Caco-2 (cell line): Measurements from ENCODE around the gene FBXW9. TPM values are rescaled to one million over a fixed set of nuclear protein-coding genes. Genes with fewer than 3 reads are reported as not detected.

ENCODE experiments used
- BruUV-seq: library from RNA; stranded (reverse); fragments of 400-500 nt; replicated peaks from 2 replicates; lab custom pipeline; 2021; lab: Mats Ljungman, UMichigan
- CTCF ChIA-PET: fragments of 300-600 bp; sonication (Branson Sonifier 250); formaldehyde crosslinking; loops from one replicate; lab custom pipeline; 2022; ENCODE audit warnings: antibody characterized with exemption; lab: Charles Lee
- POLR2A ChIA-PET: fragments of 300-600 bp; sonication (Branson Sonifier 250); formaldehyde crosslinking; loops from one replicate; lab custom pipeline; 2022; ENCODE audit warnings: antibody characterized with exemption; lab: Charles Lee
- DNase-seq, 2 experiments: peaks; one replicate each; pipeline versions ENCODE4 v3.0.0 to v3.0.0-alpha.2; 2020 to 2022
- H3K27me3 ChIP-seq: replicated peaks from 2 replicates; pipeline ENCODE4 v1.6.0; 2011; ENCODE audit warnings: low read length; ENCODE audit not compliant: control insufficient read depth, insufficient read depth
- H3K36me3 ChIP-seq: 2 replicates; pipeline ENCODE4 v1.5.1; 2011; ENCODE audit warnings: low read length; ENCODE audit not compliant: control insufficient read depth, insufficient read depth
- H3K4me1 ChIP-seq: fragments of 250-450 bp; sonication (Bioruptor Pico); 2 replicates; pipeline ENCODE4 v1.5.1; 2020; ENCODE audit warnings: mild to moderate bottlenecking
- H3K4me3 ChIP-seq: 2 replicates; pipeline ENCODE4 v1.5.1; 2011; ENCODE audit warnings: low read depth, mild to moderate bottlenecking, control low read depth, low read length
- H3K9me3 ChIP-seq: fragments of 250-450 bp; sonication (Bioruptor Pico); 2 replicates; pipeline ENCODE4 v1.5.1; 2020; ENCODE audit warnings: mild to moderate bottlenecking, moderate library complexity
- H3K27ac Mint-ChIP-seq: one replicate; pipeline ENCODE4 v1.8.0; 2022; ENCODE audit warnings: mixed read lengths; ENCODE audit not compliant: unreplicated experiment
- H3K27me3 Mint-ChIP-seq: one replicate; pipeline ENCODE4 v1.8.0; 2022; ENCODE audit warnings: mixed read lengths; ENCODE audit not compliant: insufficient read depth, unreplicated experiment
- H3K36me3 Mint-ChIP-seq: one replicate; pipeline ENCODE4 v1.8.0; 2022; ENCODE audit warnings: mild to moderate bottlenecking, mixed read lengths; ENCODE audit not compliant: insufficient read depth, unreplicated experiment
- H3K4me1 Mint-ChIP-seq: one replicate; pipeline ENCODE4 v1.8.0; 2022; ENCODE audit warnings: low read depth, mixed read lengths; ENCODE audit not compliant: unreplicated experiment
- H3K4me3 Mint-ChIP-seq: one replicate; pipeline ENCODE4 v1.8.0; 2022; ENCODE audit warnings: mild to moderate bottlenecking, moderate library complexity, mixed read lengths; ENCODE audit not compliant: unreplicated experiment
- H3K9me3 Mint-ChIP-seq: one replicate; pipeline ENCODE4 v1.8.0; 2022; ENCODE audit warnings: mixed read lengths; ENCODE audit not compliant: unreplicated experiment
- intact Hi-C: fragments of 100-400 bp; cut with micrococcal nuclease; formaldehyde crosslinking; loops from one replicate; pipeline ENCODE4 v1.10.0; 2022; ENCODE audit not compliant: unreplicated experiment
- total RNA-seq: library from RNA; stranded (reverse); gene quantifications from 2 replicates; pipeline ENCODE4 v1.2.3, GENCODE V29; 2022
- TF ChIP-seq, protein P1 (sequence below), 2 experiments: fragments of 200-600 bp in 1 of 2; IDR thresholded peaks; 1 replicate in 1 of 2; 2 replicates in 1 of 2; pipeline versions ENCODE4 v1.5.1 to v1.8.0; 2011 to 2022; ENCODE audit warnings: antibody characterized with exemption in 1 of 2, control low read depth in 1 of 2, inconsistent platforms in 1 of 2, low read depth in 1 of 2, low read length in 1 of 2, mild to moderate bottlenecking in 1 of 2, moderate library complexity in 1 of 2; ENCODE audit not compliant: insufficient read depth in 1 of 2, severe bottlenecking in 1 of 2, unreplicated experiment in 1 of 2

Gene FBXW9
- total RNA-seq, 1 experiment from 2014 or later = 8.3 TPM

DNA sequence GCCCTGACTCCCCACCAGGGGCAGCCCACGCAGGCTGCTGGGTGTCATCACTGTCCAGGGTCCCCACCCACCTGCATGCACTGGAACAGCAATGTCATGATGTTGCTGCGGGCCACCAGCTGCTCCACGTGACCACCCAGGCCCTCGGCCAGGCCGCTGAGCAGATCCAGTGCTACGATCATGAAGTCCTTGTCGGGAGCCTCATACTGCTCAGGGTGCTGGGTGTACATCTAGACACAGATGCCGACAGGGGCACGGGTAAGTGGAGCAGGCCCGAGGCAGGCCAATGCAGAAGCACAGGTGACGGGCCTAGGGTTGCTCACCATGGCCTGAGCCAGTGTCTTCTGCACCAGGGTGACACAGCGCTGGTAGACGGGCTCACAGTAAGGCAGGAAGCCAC is 8.7 kb upstream of the FBXW9 start:
- Histone ChIP-seq H3K27me3 (no peaks in the 10 kb centered on the region), H3K4me1 (no peaks in the 10 kb centered on the region), H3K4me3 (no peak overlapping the region), H3K9me3 (no peaks in the 10 kb centered on the region), H3K36me3 (peaks cover 3% of the 10 kb centered on the region; the same call in 1 of the 2 replicates)
- TF ChIP-seq, protein P1, sequence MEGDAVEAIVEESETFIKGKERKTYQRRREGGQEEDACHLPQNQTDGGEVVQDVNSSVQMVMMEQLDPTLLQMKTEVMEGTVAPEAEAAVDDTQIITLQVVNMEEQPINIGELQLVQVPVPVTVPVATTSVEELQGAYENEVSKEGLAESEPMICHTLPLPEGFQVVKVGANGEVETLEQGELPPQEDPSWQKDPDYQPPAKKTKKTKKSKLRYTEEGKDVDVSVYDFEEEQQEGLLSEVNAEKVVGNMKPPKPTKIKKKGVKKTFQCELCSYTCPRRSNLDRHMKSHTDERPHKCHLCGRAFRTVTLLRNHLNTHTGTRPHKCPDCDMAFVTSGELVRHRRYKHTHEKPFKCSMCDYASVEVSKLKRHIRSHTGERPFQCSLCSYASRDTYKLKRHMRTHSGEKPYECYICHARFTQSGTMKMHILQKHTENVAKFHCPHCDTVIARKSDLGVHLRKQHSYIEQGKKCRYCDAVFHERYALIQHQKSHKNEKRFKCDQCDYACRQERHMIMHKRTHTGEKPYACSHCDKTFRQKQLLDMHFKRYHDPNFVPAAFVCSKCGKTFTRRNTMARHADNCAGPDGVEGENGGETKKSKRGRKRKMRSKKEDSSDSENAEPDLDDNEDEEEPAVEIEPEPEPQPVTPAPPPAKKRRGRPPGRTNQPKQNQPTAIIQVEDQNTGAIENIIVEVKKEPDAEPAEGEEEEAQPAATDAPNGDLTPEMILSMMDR (IDR thresholded peaks at IDR 0.05; ENCODE audit: insufficient read depth in 1 of 2, low read depth in 1 of 2, low read length in 1 of 2, severe bottlenecking in 1 of 2, unreplicated experiment in 1 of 2) = no peak
- Mint-ChIP-seq H3K27ac (no peak overlapping the region), H3K4me3 (no peak overlapping the region), H3K9me3 (no peaks in the 10 kb centered on the region), H3K4me1 (no peaks in the 10 kb centered on the region), H3K36me3 (peaks cover 95% of the 10 kb centered on the region), H3K27me3 (no peaks in the 10 kb centered on the region)
- CTCF ChIA-PET = interaction anchor here (0.6 kb wide), 1 partner anchor 18 kb away, joined by 3 read pairs; no protein-coding TSS in a partner anchor
- BruUV-seq = no TSS peak
- intact Hi-C loops = no loop called here
- POLR2A ChIA-PET = no interaction called here
- no peak for DNase-seq

DNA sequence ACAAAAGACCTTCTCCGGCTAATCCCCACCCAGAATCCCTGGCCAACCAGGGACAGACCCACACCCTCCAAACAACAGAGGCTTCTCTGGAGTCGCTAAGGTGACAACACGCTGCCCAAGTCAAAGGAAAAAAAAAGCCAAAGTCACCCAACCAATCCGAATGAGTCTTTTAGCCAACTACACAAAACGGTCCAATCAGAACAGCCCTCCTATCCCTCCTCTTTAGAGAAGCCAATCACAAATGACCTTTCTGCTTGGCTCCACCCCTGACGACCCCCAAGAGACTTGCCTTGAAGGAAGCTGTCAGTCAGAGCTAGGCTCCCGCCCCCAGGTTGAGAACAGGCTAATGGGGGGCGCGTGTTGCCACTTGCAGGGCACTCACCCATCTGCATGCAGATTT is 6.6 kb upstream of the FBXW9 start:
- no peak overlapping the region for H3K4me3 Mint-ChIP-seq
- no peaks in the 10 kb centered on the region for H3K9me3 ChIP-seq
- intact Hi-C loops = no loop called here
- H3K4me1 Mint-ChIP-seq = no peaks in the 10 kb centered on the region
- BruUV-seq = no TSS peak
- no peaks in the 10 kb centered on the region for H3K27me3 Mint-ChIP-seq
- H3K36me3 ChIP-seq = peaks cover 3% of the 10 kb centered on the region; the same call in 1 of the 2 replicates
- DNase-seq = peak; percentile 60 to 64
- no peaks in the 10 kb centered on the region for H3K9me3 Mint-ChIP-seq
- peaks cover 74% of the 10 kb centered on the region for H3K36me3 Mint-ChIP-seq
- H3K4me1 ChIP-seq = no peaks in the 10 kb centered on the region
- ChIA-PET CTCF (interaction anchor here (0.6 kb wide), 1 partner anchor 41 kb away, joined by 3 read pairs; no protein-coding TSS in a partner anchor), POLR2A (interaction anchor here (0.6 kb wide), 1 partner anchor 243 kb away, joined by 6 read pairs; no protein-coding TSS in a partner anchor)
- no peak overlapping the region for H3K27ac Mint-ChIP-seq
- no peak overlapping the region for H3K4me3 ChIP-seq
- TF ChIP-seq, protein P1 (IDR thresholded peaks at IDR 0.05; ENCODE audit: insufficient read depth in 1 of 2, low read depth in 1 of 2, low read length in 1 of 2, severe bottlenecking in 1 of 2, unreplicated experiment in 1 of 2) = no peak
- no peaks in the 10 kb centered on the region for H3K27me3 ChIP-seq

DNA sequence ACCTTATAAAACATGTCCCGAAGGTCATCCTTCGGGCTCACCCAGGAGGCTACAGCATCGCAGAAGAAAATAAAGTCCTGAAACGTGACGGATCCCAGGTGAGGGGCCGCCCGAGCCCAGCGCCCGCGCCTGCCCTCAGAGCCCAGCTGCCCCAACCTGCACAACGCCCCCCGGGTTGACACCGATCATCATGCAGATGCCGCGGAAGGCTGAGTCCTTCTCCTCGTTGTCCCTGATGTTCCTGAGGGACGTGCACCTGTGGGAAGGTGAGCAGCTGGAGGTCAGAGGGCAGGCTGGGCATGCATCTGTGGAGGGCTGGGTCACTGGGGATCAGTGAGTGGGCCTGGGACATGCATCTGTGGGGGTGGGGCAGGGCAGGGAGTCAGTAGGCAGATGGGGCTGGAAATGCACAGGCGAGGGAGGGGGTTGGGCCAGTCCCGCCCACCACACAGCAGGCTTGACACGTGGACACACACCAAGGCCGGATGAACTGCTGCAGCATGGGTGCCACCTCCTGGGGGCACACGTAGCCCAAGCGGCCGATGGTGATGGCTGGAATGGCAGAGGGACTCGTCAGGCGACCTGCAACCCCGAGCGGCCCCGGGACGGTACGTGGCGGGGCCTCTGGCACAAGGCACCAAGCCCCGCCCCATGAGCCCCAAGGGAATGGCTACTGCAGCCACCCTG is 5.3 kb upstream of the FBXW9 start:
- Histone ChIP-seq H3K4me1 (no peaks in the 10 kb centered on the region), H3K36me3 (peaks cover 3% of the 10 kb centered on the region; the same call in 1 of the 2 replicates), H3K9me3 (no peaks in the 10 kb centered on the region), H3K4me3 (no peak overlapping the region), H3K27me3 (no peaks in the 10 kb centered on the region)
- no peaks in the 10 kb centered on the region for H3K27me3 Mint-ChIP-seq
- H3K4me3 Mint-ChIP-seq = no peak overlapping the region
- ChIA-PET POLR2A (interaction anchor here (0.6 kb wide), 1 partner anchor 40 kb away, joined by 3 read pairs; no protein-coding TSS in a partner anchor), CTCF (no interaction called here)
- H3K9me3 Mint-ChIP-seq = no peaks in the 10 kb centered on the region
- intact Hi-C loops = no loop called here
- peaks cover 62% of the 10 kb centered on the region for H3K36me3 Mint-ChIP-seq
- TF ChIP-seq, protein P1 (IDR thresholded peaks at IDR 0.05; ENCODE audit: insufficient read depth in 1 of 2, low read depth in 1 of 2, low read length in 1 of 2, severe bottlenecking in 1 of 2, unreplicated experiment in 1 of 2) = no peak
- no peak for DNase-seq
- H3K4me1 Mint-ChIP-seq = no peaks in the 10 kb centered on the region
- BruUV-seq = no TSS peak
- H3K27ac Mint-ChIP-seq = no peak overlapping the region
